Stomach (tissue), 4 donors: ENCODE results near the gene AKR1B1.

Experiments
- POLR2A ChIP-seq, 4 donors: fragments of 450-650 bp; IDR thresholded peaks; one replicate each; pipeline ENCODE4 v1.6.1; 2016; ENCODE audit warnings: antibody characterized with exemption in 4 of 4, control low read depth in 2 of 4, mild to moderate bottlenecking in 1 of 4, moderate library complexity in 1 of 4
- POLR2AphosphoS5 ChIP-seq, 3 donors: sonication (generic); formaldehyde crosslinking; IDR thresholded peaks; one replicate each; pipeline ENCODE4 v1.6.1; 2016; ENCODE audit warnings: antibody characterized with exemption in 3 of 3
- TF ChIP-seq, protein P1 (sequence below), 7 experiments: fragments of 450-650 bp in 4 of 7; fragments of 200-600 bp in 3 of 7; sonication (generic) in 3 of 7; IDR thresholded peaks; one replicate each; pipeline ENCODE4 v1.5.1; 2016 to 2019; ENCODE audit warnings: antibody characterized with exemption in 7 of 7, control low read depth in 2 of 7, mild to moderate bottlenecking in 1 of 7

DNA sequence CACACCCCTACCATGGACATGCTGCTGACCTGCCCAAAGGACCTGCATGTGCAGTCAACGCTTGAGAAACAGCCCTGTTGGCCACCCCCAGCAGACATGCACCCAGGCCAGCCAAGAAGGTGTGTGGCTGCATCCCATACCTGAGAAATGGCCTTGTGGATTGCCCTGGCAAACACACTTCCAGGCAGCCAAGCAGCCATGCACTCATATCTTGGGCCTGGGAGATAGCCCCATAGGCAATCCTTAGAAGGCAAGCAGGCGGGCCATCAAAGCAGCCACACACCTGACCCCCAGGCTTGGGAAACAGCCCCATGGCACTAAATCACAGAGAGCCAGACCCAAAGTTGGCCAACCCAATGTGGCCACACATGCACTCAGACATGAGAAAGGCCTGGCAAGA lies 4.9 kb upstream of the AKR1B1 start:
- TF ChIP-seq, protein P1, sequence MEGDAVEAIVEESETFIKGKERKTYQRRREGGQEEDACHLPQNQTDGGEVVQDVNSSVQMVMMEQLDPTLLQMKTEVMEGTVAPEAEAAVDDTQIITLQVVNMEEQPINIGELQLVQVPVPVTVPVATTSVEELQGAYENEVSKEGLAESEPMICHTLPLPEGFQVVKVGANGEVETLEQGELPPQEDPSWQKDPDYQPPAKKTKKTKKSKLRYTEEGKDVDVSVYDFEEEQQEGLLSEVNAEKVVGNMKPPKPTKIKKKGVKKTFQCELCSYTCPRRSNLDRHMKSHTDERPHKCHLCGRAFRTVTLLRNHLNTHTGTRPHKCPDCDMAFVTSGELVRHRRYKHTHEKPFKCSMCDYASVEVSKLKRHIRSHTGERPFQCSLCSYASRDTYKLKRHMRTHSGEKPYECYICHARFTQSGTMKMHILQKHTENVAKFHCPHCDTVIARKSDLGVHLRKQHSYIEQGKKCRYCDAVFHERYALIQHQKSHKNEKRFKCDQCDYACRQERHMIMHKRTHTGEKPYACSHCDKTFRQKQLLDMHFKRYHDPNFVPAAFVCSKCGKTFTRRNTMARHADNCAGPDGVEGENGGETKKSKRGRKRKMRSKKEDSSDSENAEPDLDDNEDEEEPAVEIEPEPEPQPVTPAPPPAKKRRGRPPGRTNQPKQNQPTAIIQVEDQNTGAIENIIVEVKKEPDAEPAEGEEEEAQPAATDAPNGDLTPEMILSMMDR (IDR thresholded peaks at IDR 0.05): no peak
- TF ChIP-seq POLR2AphosphoS5 (IDR thresholded peaks at IDR 0.05) (no peak), POLR2A (IDR thresholded peaks at IDR 0.05) (no peak)
